Spleen (tissue), 11 donors: Measurements from ENCODE around the gene NHLRC4. TPM values are rescaled to one million over a fixed set of nuclear protein-coding genes. Genes with fewer than 3 reads are reported as not detected.
A peak's percentile ranks its signal among the peaks of the same experiment; 100 is the strongest.

Experiments used
- DNase-seq: peaks from one replicate; pipeline ENCODE4 v3.0.0-alpha.2; 2020
- H3K27ac ChIP-seq, 8 donors: fragments of 200-600 bp; sonication (generic) in 7 of 8; 1 replicate in 4 of 8; 2 replicates in 4 of 8; pipeline versions ENCODE4 v1.5.0 to v1.8.0; 2016 to 2021; ENCODE audit warnings: inconsistent platforms in 4 of 8, mild to moderate bottlenecking in 4 of 8, moderate library complexity in 1 of 8
- H3K27me3 ChIP-seq, 7 donors: fragments of 200-600 bp; sonication (generic) in 6 of 7; replicated peaks in 1 of 7; 1 replicate in 4 of 7; 2 replicates in 3 of 7; pipeline versions ENCODE4 v1.5.0 to v1.8.0; 2016 to 2021; ENCODE audit warnings: inconsistent platforms in 3 of 7, mild to moderate bottlenecking in 1 of 7
- H3K36me3 ChIP-seq, 6 donors: fragments of 200-600 bp; sonication (generic) in 5 of 6; 1 replicate in 4 of 6; 2 replicates in 2 of 6; pipeline versions ENCODE4 v1.5.0 to v1.8.0; 2016 to 2021; ENCODE audit warnings: inconsistent platforms in 2 of 6
- H3K4me1 ChIP-seq, 6 donors: fragments of 200-600 bp; sonication (generic) in 5 of 6; 1 replicate in 3 of 6; 2 replicates in 3 of 6; pipeline versions ENCODE4 v1.5.0 to v1.8.0; 2016 to 2021; ENCODE audit warnings: inconsistent platforms in 3 of 6
- H3K4me3 ChIP-seq, 8 donors: fragments of 200-600 bp; sonication (generic) in 7 of 8; 1 replicate in 4 of 8; 2 replicates in 4 of 8; pipeline versions ENCODE4 v1.5.0 to v1.8.0; 2016 to 2021; ENCODE audit warnings: inconsistent platforms in 4 of 8, mild to moderate bottlenecking in 4 of 8, moderate library complexity in 2 of 8
- H3K9me3 ChIP-seq, 8 donors: fragments of 200-600 bp; sonication (generic) in 7 of 8; 1 replicate in 4 of 8; 2 replicates in 4 of 8; pipeline versions ENCODE4 v1.5.0 to v1.8.0; 2016 to 2021; ENCODE audit warnings: inconsistent platforms in 4 of 8
- CTCF ChIP-seq, 11 experiments: fragments of 200-600 bp in 7 of 11; fragments of 450-650 bp in 4 of 11; sonication (generic) in 4 of 11; IDR thresholded peaks in 8 of 11; conservative IDR thresholded peaks in 3 of 11; 1 replicate in 7 of 11; 2 replicates in 4 of 11; pipeline versions ENCODE4 v1.4.0 to v1.8.0; 2016 to 2021; ENCODE audit warnings: antibody characterized with exemption in 11 of 11, inconsistent platforms in 4 of 11, mild to moderate bottlenecking in 1 of 11
- POLR2A ChIP-seq, 3 donors: fragments of 450-650 bp; IDR thresholded peaks; one replicate each; pipeline ENCODE4 v1.5.1; 2017; ENCODE audit warnings: antibody characterized with exemption in 3 of 3, mild to moderate bottlenecking in 1 of 3
- POLR2AphosphoS5 ChIP-seq, 3 donors: sonication (generic); formaldehyde crosslinking; IDR thresholded peaks; one replicate each; pipeline ENCODE4 v1.5.1; 2017; ENCODE audit warnings: antibody characterized with exemption in 3 of 3
- WGBS, 5 donors: extraction: QIAGEN DNeasy Blood & Tissue Kit in 3 of 5; methylation state at CpG; one replicate each; pipeline versions ENCODE4 v1.1.5 to v1.1.7; 2013 to 2018; 5-methylcytosine and 5-hydroxymethylcytosine counted together
- intact Hi-C: fragments of 100-400 bp; cut with DNase I; formaldehyde crosslinking; loops from one replicate; pipeline ENCODE4 v1.15.0; 2023; ENCODE audit warnings: low total_unique reads
- polyA plus RNA-seq, 3 donors: library from polyadenylated mRNA; stranded (reverse); fragments of 200-250 nt; gene quantifications; one replicate each; pipeline ENCODE4 v1.2.1, GENCODE V29; 2013
- total RNA-seq, 7 donors: library from RNA; depleted of rRNA in 3 of 7; stranded (reverse); fragments of >200 nt in 3 of 7; fragmentation: NEBNext Ultra II Directional in 4 of 7; extraction: Animal tissue kit (Norgen Biotek cat#: 25700) in 4 of 7; gene quantifications; one replicate each; pipeline versions ENCODE4 v1.1.0 to v1.2.1, GENCODE V29; 2016 to 2021
- donor health status: healthy with polysubstance abuse.
- donor health status: DM: no; HTN: no; CAD: no; lungs with moderate emphysema.
- donor health status: DM: no; HTN: no; CAD: no.
- donor health status: Bipolar disorder and iron deficiency.
- donor health status: healthy.
- donor health status: DM: no; HTN: no; CAD: no.
- donor health status: DM: yes; HTN: yes; CAD: no.

The NHLRC4 gene
- total and polyA plus RNA-seq, 10 donors = 1.5 to 8.8 (median 4.2) TPM

- intact Hi-C loops = no loop called here
- 90 to 96% (median 92%) methylated on average over 10 to 35 of the region's 35 CpGs for WGBS, 5 donors
- TF ChIP-seq POLR2A (IDR thresholded peaks at IDR 0.05) = no peak
- TF ChIP-seq POLR2AphosphoS5 (IDR thresholded peaks at IDR 0.05) = no peak
- no peak for TF ChIP-seq CTCF (IDR thresholded peaks at IDR 0.05 in 8 of 11, conservative IDR thresholded peaks at IDR 0.05 in 3 of 11)
These were observed 46.7 kb upstream of the NHLRC4 start for GRCh38 chr16:519841-520687.

GRCh38 chr16:520847-521246 lies 46.0 kb upstream of the NHLRC4 start:
- DNase-seq = no peak

More at GRCh38 chr16:519841-520687, 46.7 kb upstream of the NHLRC4 start:
- H3K27ac ChIP-seq = no peak overlapping the region
- H3K4me3 ChIP-seq = no peak overlapping the region
- H3K9me3 ChIP-seq = no peaks in the 10 kb centered on the region
- H3K4me1 ChIP-seq = peaks cover 0 to 27% (median 14%) of the 10 kb centered on the region in 6 donors
- H3K36me3 ChIP-seq = peaks cover 0 to 62% (median 43%) of the 10 kb centered on the region in 6 donors
- no peak for DNase-seq
- no peaks in the 10 kb centered on the region for H3K27me3 ChIP-seq

GRCh38 chr16:521381-522210 lies 45.2 kb upstream of the NHLRC4 start:
- WGBS, 5 donors = 75 to 93% (median 90%) methylated on average over 23 to 34 of the region's 34 CpGs
- H3K4me3 ChIP-seq = no peak overlapping the region
- TF ChIP-seq POLR2AphosphoS5 (IDR thresholded peaks at IDR 0.05) = peak in 1 of 3 donors; percentile 21
- no peak for TF ChIP-seq POLR2A (IDR thresholded peaks at IDR 0.05)
- TF ChIP-seq CTCF (IDR thresholded peaks at IDR 0.05 in 8 of 11, conservative IDR thresholded peaks at IDR 0.05 in 3 of 11) = no peak
- no peaks in the 10 kb centered on the region for H3K9me3 ChIP-seq
- H3K27ac ChIP-seq = no peak overlapping the region
- intact Hi-C loops = no loop called here
- H3K4me1 ChIP-seq = peaks cover 13 to 42% (median 28%) of the 10 kb centered on the region in 6 donors
- peaks cover 0 to 47% (median 29%) of the 10 kb centered on the region in 6 donors for H3K36me3 ChIP-seq
- DNase-seq = no peak
- H3K27me3 ChIP-seq = no peaks in the 10 kb centered on the region

More at GRCh38 chr16:520847-521246, 46.0 kb upstream of the NHLRC4 start:
- H3K36me3 ChIP-seq = peaks cover 0 to 54% (median 36%) of the 10 kb centered on the region in 6 donors
- 91 to 97% (median 93%) methylated on average over 13 of the region's 13 CpGs for WGBS, 5 donors
- H3K27ac ChIP-seq = no peak overlapping the region
- H3K9me3 ChIP-seq = no peaks in the 10 kb centered on the region
- intact Hi-C loops = no loop called here
- TF ChIP-seq POLR2A (IDR thresholded peaks at IDR 0.05) (no peak), CTCF (IDR thresholded peaks at IDR 0.05 in 8 of 11, conservative IDR thresholded peaks at IDR 0.05 in 3 of 11) (no peak), POLR2AphosphoS5 (IDR thresholded peaks at IDR 0.05) (no peak)
- peaks cover 6 to 35% (median 21%) of the 10 kb centered on the region in 6 donors for H3K4me1 ChIP-seq
- no peaks in the 10 kb centered on the region for H3K27me3 ChIP-seq
- no peak overlapping the region for H3K4me3 ChIP-seq
